ENCODE data around the gene SEPHS1. TPM values are rescaled to one million over a fixed set of nuclear protein-coding genes. Genes with fewer than 3 reads are reported as not detected.
"Not testable (repeated sequence)": the region's sequence is repeated elsewhere in the genome, so short reads cannot be mapped to it uniquely, and the experiment has no call there.

SEPHS1 gene
- total RNA-seq, result 10 to 100 TPM; 66.5 to 68.7 TPM

- peaks cover 26% of the 10 kb centered on the region for H3K36me3 Mint-ChIP-seq
- peak within 1 kb of the TSS; percentile 92 for H3K4me3 Mint-ChIP-seq
- DNase-seq, result peak; percentile 86
- no peaks in the 10 kb centered on the region for H3K9me3 Mint-ChIP-seq
- peaks cover 53% of the 10 kb centered on the region for H3K4me1 Mint-ChIP-seq
- H3K27me3 Mint-ChIP-seq, result no peaks in the 10 kb centered on the region
- H3K27ac Mint-ChIP-seq, result peak within 1 kb of the TSS; percentile 97
These were observed at the start of gene SEPHS1 for GRCh38 chr10:13348216-13349017. Gene SEPHS1, minus strand, starts transcription at chr10:13348293. Its CDS starts 3,343 bp downstream, at chr10:13344950.

GRCh38 chr10:13397052-13397451, 49.0 kb upstream of the SEPHS1 start:
- no peaks in the 10 kb centered on the region for H3K9me3 Mint-ChIP-seq
- H3K4me1 Mint-ChIP-seq, result no peaks in the 10 kb centered on the region
- peaks cover 16% of the 10 kb centered on the region for H3K27me3 Mint-ChIP-seq
- DNase-seq, result no peak
- no peak overlapping the region for H3K4me3 Mint-ChIP-seq
- H3K36me3 Mint-ChIP-seq, result no peaks in the 10 kb centered on the region
- no peak overlapping the region for H3K27ac Mint-ChIP-seq

- Mint-ChIP-seq H3K27ac (no peak overlapping the region), H3K27me3 (peaks cover 19% of the 10 kb centered on the region), H3K9me3 (no peaks in the 10 kb centered on the region), H3K4me3 (no peak overlapping the region), H3K4me1 (no peaks in the 10 kb centered on the region), H3K36me3 (no peaks in the 10 kb centered on the region)
- DNase-seq, result no peak
These were observed 48.3 kb upstream of the SEPHS1 start for GRCh38 chr10:13396369-13396768.

- no peak overlapping the region for H3K27ac Mint-ChIP-seq
- no peaks in the 10 kb centered on the region for H3K4me1 Mint-ChIP-seq
- no peaks in the 10 kb centered on the region for H3K9me3 Mint-ChIP-seq
- H3K36me3 Mint-ChIP-seq, result no peaks in the 10 kb centered on the region
- no peak overlapping the region for H3K4me3 Mint-ChIP-seq
- no peak for DNase-seq
- peaks cover 15% of the 10 kb centered on the region for H3K27me3 Mint-ChIP-seq
These were observed 47.4 kb upstream of the SEPHS1 start for GRCh38 chr10:13395540-13395939.

GRCh38 chr10:13393640-13394039, 45.5 kb upstream of the SEPHS1 start:
- Mint-ChIP-seq H3K9me3 (no peaks in the 10 kb centered on the region), H3K27ac (no peak overlapping the region), H3K27me3 (peaks cover 15% of the 10 kb centered on the region), H3K4me1 (no peaks in the 10 kb centered on the region), H3K4me3 (no peak overlapping the region), H3K36me3 (no peaks in the 10 kb centered on the region)
- no peak for DNase-seq

GRCh38 chr10:13392701-13393100, 44.6 kb upstream of the SEPHS1 start:
- no peak overlapping the region for H3K4me3 Mint-ChIP-seq
- H3K36me3 Mint-ChIP-seq, result no peaks in the 10 kb centered on the region
- no peak overlapping the region for H3K27ac Mint-ChIP-seq
- DNase-seq, result no peak
- no peaks in the 10 kb centered on the region for H3K4me1 Mint-ChIP-seq
- H3K9me3 Mint-ChIP-seq, result no peaks in the 10 kb centered on the region
- peaks cover 15% of the 10 kb centered on the region for H3K27me3 Mint-ChIP-seq

- Mint-ChIP-seq H3K9me3 (no peaks in the 10 kb centered on the region), H3K4me1 (no peaks in the 10 kb centered on the region)
These were observed 42.8 kb upstream of the SEPHS1 start for GRCh38 chr10:13390604-13391522.

GRCh38 chr10:13388478-13389230, 40.6 kb upstream of the SEPHS1 start:
- Mint-ChIP-seq H3K4me1 (no peaks in the 10 kb centered on the region), H3K27ac (no peak overlapping the region), H3K4me3 (no peak overlapping the region), H3K36me3 (no peaks in the 10 kb centered on the region), H3K27me3 (peaks cover 22% of the 10 kb centered on the region), H3K9me3 (no peaks in the 10 kb centered on the region)
- DNase-seq, result no peak

More at GRCh38 chr10:13390604-13391522, 42.8 kb upstream of the SEPHS1 start:
- no peak for DNase-seq
- Mint-ChIP-seq H3K4me3 (no peak overlapping the region), H3K36me3 (no peaks in the 10 kb centered on the region), H3K27me3 (peaks cover 15% of the 10 kb centered on the region), H3K27ac (no peak overlapping the region)

- peaks cover 8% of the 10 kb centered on the region for H3K4me1 Mint-ChIP-seq
- H3K9me3 Mint-ChIP-seq, result no peaks in the 10 kb centered on the region
- no peak for DNase-seq
- H3K4me3 Mint-ChIP-seq, result no peak overlapping the region
- H3K27ac Mint-ChIP-seq, result no peak overlapping the region
- peaks cover 31% of the 10 kb centered on the region for H3K27me3 Mint-ChIP-seq
- no peaks in the 10 kb centered on the region for H3K36me3 Mint-ChIP-seq
These were observed 37.9 kb upstream of the SEPHS1 start for GRCh38 chr10:13386021-13386420.

GRCh38 chr10:13383399-13383761, 35.3 kb upstream of the SEPHS1 start:
- Mint-ChIP-seq H3K36me3 (no peaks in the 10 kb centered on the region), H3K27me3 (peaks cover 52% of the 10 kb centered on the region), H3K9me3 (no peaks in the 10 kb centered on the region), H3K27ac (no peak overlapping the region), H3K4me3 (peak overlapping the region; percentile 60), H3K4me1 (peaks cover 8% of the 10 kb centered on the region)
- no peak for DNase-seq

GRCh38 chr10:13382703-13383398, 34.8 kb upstream of the SEPHS1 start:
- Mint-ChIP-seq H3K9me3 (no peaks in the 10 kb centered on the region), H3K27ac (no peak overlapping the region), H3K27me3 (peaks cover 55% of the 10 kb centered on the region), H3K36me3 (no peaks in the 10 kb centered on the region), H3K4me1 (peaks cover 8% of the 10 kb centered on the region), H3K4me3 (peak overlapping the region; percentile 60)
- DNase-seq, result no peak

GRCh38 chr10:13379061-13379460, 31.0 kb upstream of the SEPHS1 start:
- not testable (repeated sequence) for DNase-seq, H3K9me3 Mint-ChIP-seq, H3K4me1 Mint-ChIP-seq, H3K4me3 Mint-ChIP-seq, H3K36me3 Mint-ChIP-seq, H3K27ac Mint-ChIP-seq
- H3K27me3 Mint-ChIP-seq, result peaks cover 49% of the 10 kb centered on the region

- H3K27me3 Mint-ChIP-seq, result peaks cover 31% of the 10 kb centered on the region
- H3K4me1 Mint-ChIP-seq, result no peaks in the 10 kb centered on the region
- H3K9me3 Mint-ChIP-seq, result no peaks in the 10 kb centered on the region
- H3K27ac Mint-ChIP-seq, result no peak overlapping the region
- H3K4me3 Mint-ChIP-seq, result no peak overlapping the region
- DNase-seq, result no peak
- H3K36me3 Mint-ChIP-seq, result no peaks in the 10 kb centered on the region
These were observed 28.7 kb upstream of the SEPHS1 start for GRCh38 chr10:13376746-13377145.

GRCh38 chr10:13376297-13376696, 28.2 kb upstream of the SEPHS1 start:
- H3K4me1 Mint-ChIP-seq, result no peaks in the 10 kb centered on the region

More at GRCh38 chr10:13376297-13376696, 28.2 kb upstream of the SEPHS1 start:
- H3K27me3 Mint-ChIP-seq, result peaks cover 27% of the 10 kb centered on the region
- H3K4me3 Mint-ChIP-seq, result no peak overlapping the region
- H3K27ac Mint-ChIP-seq, result no peak overlapping the region
- DNase-seq, result no peak
- H3K9me3 Mint-ChIP-seq, result no peaks in the 10 kb centered on the region
- no peaks in the 10 kb centered on the region for H3K36me3 Mint-ChIP-seq

All from activated naive CD8-positive, alpha-beta T cell treated with anti-CD3 and anti-CD28 coated beads for 36 hours (primary cell).